Memory B cell (primary cell): Measurements from ENCODE around the gene PEX26.
"Not testable (repeated sequence)": the region's sequence is repeated elsewhere in the genome, so short reads cannot be mapped to it uniquely, and the experiment has no call there.

Experiments used
- ATAC-seq: fragments of 150-1000 bp; cut with Tn5 transposase; 2 replicates; pipeline ENCODE4 v1.10.0; 2021; ENCODE audit warnings: low read depth, mild to moderate bottlenecking, moderate library complexity
- DNase-seq, 2 donors: peaks; one replicate each; pipeline ENCODE4 v3.0.0; 2022; ENCODE audit warnings: low spot score in 2 of 2
- H3K27ac Mint-ChIP-seq: one replicate; pipeline ENCODE4 v1.8.0; 2022; ENCODE audit warnings: mild to moderate bottlenecking, moderate library complexity, mixed read lengths
- H3K27me3 Mint-ChIP-seq: one replicate; pipeline ENCODE4 v1.8.0; 2022; ENCODE audit warnings: mixed read lengths
- H3K36me3 Mint-ChIP-seq: one replicate; pipeline ENCODE4 v1.8.0; 2022; ENCODE audit warnings: mild to moderate bottlenecking, mixed read lengths
- H3K4me1 Mint-ChIP-seq: one replicate; pipeline ENCODE4 v1.8.0; 2022; ENCODE audit warnings: mixed read lengths
- H3K4me3 Mint-ChIP-seq: one replicate; pipeline ENCODE4 v1.8.0; 2022; ENCODE audit warnings: mild to moderate bottlenecking, moderate library complexity, mixed read lengths
- H3K9me3 Mint-ChIP-seq: one replicate; pipeline ENCODE4 v1.8.0; 2022; ENCODE audit warnings: mixed read lengths

The PEX26 gene

DNA sequence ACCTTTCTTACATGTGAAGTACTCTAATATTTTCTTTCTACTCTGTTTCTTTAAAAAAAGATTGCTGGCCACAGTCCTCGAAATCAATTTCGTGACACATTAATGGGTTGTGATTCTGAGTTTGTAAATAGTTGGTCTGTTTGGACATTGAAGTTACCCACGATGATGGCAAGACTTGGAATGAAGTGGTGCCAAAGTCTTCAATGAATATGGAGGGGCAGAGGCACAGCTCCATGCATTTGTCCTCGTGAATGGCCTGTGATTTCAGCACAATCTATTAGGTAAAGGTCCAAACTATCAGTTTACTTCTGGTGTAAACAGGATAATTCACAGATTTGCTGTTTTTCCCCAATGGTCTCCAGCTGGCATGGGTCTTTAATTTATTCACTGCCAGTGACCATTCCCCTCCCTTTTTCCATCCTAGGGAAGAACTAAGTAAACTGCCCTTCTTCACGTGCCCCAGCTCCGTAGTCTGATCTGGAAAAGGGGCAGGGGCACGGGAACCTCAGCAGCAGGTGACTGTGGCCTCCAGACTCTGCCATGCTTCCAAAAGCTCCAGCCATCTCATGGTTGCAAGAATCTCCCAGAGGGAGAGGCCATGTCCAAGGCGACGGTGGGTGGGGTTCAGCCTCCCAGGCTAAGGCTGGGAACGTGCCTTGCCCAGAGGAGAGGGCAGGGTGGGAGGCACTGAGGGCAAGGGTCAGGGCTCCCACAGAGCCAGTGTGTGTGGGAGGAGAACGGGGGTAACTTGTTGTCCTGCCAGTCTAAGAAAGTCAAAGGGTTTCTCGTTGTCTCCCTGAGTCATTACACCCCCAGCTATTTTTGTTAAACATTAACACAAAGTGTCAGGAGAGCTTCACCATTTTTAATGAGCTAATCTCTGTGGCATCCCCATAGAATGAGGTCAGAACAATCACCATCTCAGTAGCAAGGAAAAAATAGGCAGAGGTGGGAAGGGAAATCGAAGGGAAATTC is 16.9 kb upstream of the PEX26 start:
- H3K36me3 Mint-ChIP-seq, result peaks cover 3% of the 10 kb centered on the region
- no peak for DNase-seq
- no peak overlapping the region for H3K4me3 Mint-ChIP-seq
- no peak for ATAC-seq
- no peaks in the 10 kb centered on the region for H3K9me3 Mint-ChIP-seq
- H3K27ac Mint-ChIP-seq, result no peak overlapping the region
- H3K4me1 Mint-ChIP-seq, result peaks cover 44% of the 10 kb centered on the region
- no peaks in the 10 kb centered on the region for H3K27me3 Mint-ChIP-seq

DNA sequence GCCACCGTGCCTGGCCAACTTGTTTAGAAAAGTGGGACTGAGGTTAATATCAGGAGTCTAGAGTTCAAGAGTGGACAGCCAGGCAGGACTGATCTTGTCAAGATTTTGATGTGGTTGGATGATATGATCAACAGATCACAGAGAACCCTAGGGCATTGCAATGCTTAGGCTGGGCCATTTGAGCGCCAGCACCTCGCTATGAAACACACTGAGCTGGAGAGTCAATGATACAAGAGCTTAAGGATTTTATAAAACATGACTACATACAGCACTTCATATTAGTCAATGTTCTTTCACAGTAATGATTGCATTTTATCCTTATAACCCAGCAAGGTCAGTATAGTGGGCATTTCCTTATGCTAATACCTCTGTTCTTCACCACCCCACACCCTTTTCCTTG is 15.4 kb upstream of the PEX26 start:
- Mint-ChIP-seq H3K9me3 (no peaks in the 10 kb centered on the region), H3K27ac (no peak overlapping the region), H3K36me3 (peaks cover 3% of the 10 kb centered on the region), H3K4me1 (peaks cover 47% of the 10 kb centered on the region), H3K27me3 (no peaks in the 10 kb centered on the region), H3K4me3 (no peak overlapping the region)
- ATAC-seq (no peak), DNase-seq (no peak)

DNA sequence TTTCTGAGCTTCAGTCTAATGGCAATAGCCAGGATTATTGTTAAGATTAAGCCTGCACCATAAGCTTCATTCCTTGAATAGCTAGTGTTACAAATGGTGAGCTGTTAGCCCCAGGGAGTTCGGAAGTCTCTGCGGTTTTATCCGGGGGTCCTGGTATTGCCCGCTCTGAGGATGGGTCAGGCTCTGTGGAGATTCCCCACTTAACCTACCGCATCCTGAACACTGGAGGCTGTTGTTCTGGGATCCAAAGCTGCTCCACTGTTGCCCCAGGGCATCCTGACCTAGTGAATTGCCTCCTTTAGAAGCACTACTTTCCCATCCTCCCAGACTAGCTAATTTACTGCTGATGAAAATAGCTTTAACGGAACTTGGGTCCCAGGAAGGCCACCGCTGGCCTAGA is 14.5 kb upstream of the PEX26 start:
- no peaks in the 10 kb centered on the region for H3K9me3 Mint-ChIP-seq
- DNase-seq (no peak), ATAC-seq (no peak)
- peaks cover 45% of the 10 kb centered on the region for H3K4me1 Mint-ChIP-seq
- no peaks in the 10 kb centered on the region for H3K27me3 Mint-ChIP-seq
- peaks cover 3% of the 10 kb centered on the region for H3K36me3 Mint-ChIP-seq
- H3K4me3 Mint-ChIP-seq, result no peak overlapping the region
- no peak overlapping the region for H3K27ac Mint-ChIP-seq

DNA sequence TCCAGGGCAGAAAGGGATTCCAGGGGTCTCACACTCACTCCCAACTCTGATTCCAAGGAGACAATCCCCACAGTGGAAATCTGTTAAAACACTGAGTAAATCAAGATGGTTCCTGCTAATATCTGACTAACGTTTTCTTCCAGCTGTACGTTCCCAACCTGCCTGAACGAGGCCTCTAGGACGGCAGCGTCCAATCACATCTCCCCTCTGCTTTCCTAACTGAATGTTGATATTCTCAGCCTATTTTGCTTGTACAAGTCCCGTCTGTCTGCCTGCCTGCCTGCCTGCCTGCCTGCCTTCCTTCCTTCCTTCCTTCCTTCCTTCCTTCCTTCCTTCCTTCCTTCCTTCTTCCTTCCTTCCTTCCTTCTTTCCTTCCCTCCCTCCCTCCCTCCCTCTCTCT is 14.1 kb upstream of the PEX26 start:
- not testable (repeated sequence) for H3K4me3 Mint-ChIP-seq
- H3K27ac Mint-ChIP-seq, result peak overlapping the region; percentile 54

DNA sequence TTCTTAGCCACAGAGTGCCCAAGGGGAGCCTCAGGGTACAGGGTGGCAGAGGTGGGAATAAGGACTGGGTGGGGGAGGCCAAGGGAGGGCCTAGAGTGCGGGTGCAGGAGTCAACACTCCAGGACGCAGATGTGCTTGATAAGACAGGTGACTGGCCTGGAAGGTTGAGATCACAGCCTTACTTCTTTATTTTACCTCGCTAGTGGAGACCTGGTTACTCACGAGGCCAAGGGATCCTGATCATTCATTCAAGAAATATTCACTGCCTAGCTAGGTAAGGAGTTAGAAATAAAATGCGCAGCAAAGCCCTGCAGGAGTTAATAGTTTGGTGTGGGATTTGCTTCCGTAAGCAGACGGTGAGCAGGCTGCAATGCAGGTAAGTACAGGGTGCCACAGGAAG is 13.2 kb upstream of the PEX26 start:
- H3K27me3 Mint-ChIP-seq, result no peaks in the 10 kb centered on the region
- H3K36me3 Mint-ChIP-seq, result no peaks in the 10 kb centered on the region
- no peak overlapping the region for H3K4me3 Mint-ChIP-seq
- ATAC-seq (no peak), DNase-seq (no peak)
- peaks cover 45% of the 10 kb centered on the region for H3K4me1 Mint-ChIP-seq
- no peaks in the 10 kb centered on the region for H3K9me3 Mint-ChIP-seq
- H3K27ac Mint-ChIP-seq, result no peak overlapping the region

More for the DNA sequence above, 14.1 kb upstream of the PEX26 start:
- not testable (repeated sequence) for H3K9me3 Mint-ChIP-seq, H3K27me3 Mint-ChIP-seq, DNase-seq, ATAC-seq, H3K36me3 Mint-ChIP-seq
- H3K4me1 Mint-ChIP-seq, result peaks cover 47% of the 10 kb centered on the region

DNA sequence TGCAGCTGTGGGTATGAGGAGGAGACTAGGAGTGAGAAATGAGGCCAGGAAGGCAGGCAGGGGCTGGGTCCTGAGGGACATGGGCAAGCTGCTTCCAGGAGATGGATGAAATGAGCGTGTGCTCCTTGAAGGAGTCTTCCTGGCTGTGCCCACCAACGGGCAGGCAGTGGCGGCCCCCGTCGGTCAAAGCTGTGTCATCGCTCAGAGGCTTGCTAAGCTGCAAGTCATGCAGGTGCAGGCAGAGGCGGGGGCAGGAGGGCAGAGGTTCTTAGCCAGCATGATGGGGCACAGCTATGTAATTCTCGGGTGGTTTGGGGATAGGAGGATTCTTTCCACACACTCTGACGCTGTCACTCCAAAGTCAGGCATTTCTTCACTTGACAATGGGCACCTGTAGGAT is 12.5 kb upstream of the PEX26 start:
- H3K36me3 Mint-ChIP-seq, result no peaks in the 10 kb centered on the region
- DNase-seq (no peak), ATAC-seq (no peak)
- H3K27me3 Mint-ChIP-seq, result no peaks in the 10 kb centered on the region
- no peaks in the 10 kb centered on the region for H3K9me3 Mint-ChIP-seq
- no peak overlapping the region for H3K27ac Mint-ChIP-seq
- peak overlapping the region; percentile 81 for H3K4me3 Mint-ChIP-seq
- H3K4me1 Mint-ChIP-seq, result peaks cover 45% of the 10 kb centered on the region

DNA sequence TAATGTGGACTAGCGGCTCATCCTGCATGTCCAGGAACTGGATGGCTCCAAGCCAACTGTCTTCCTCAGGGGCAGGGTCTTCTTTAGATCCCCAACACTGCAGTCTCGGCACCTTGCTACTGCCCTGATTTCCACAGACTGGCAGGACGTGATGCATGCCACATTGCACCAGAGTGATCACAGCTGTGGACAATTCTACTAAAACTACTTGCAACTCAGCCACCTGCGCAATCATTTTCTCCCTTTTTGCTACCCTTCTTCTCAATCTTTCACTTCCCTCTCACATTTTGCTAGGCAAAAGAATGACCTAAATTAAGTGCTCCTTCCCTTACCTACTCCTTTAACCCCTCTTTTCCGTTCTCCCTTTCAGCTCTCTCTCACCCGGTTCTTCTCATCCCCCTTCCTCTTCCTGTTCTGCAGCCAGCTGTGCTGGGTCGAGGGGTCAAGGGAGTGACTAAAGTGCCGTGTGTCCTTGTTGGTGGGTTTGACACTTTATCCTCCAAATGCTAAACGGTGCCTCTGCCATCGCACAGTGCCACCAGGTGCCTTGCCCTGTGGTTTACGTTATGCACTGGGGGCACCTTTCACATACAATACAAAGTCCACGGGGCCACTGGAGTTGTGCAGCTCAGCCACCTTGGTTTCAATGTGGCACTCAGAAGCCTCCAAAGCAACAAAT is 11.5 kb upstream of the PEX26 start:
- Mint-ChIP-seq H3K27me3 (no peaks in the 10 kb centered on the region), H3K36me3 (no peaks in the 10 kb centered on the region), H3K9me3 (no peaks in the 10 kb centered on the region), H3K27ac (peak overlapping the region; percentile 60), H3K4me3 (peak overlapping the region; percentile 81), H3K4me1 (peaks cover 51% of the 10 kb centered on the region)
- peak; percentile 28 to 36 for DNase-seq
- peak; percentile 81 for ATAC-seq

DNA sequence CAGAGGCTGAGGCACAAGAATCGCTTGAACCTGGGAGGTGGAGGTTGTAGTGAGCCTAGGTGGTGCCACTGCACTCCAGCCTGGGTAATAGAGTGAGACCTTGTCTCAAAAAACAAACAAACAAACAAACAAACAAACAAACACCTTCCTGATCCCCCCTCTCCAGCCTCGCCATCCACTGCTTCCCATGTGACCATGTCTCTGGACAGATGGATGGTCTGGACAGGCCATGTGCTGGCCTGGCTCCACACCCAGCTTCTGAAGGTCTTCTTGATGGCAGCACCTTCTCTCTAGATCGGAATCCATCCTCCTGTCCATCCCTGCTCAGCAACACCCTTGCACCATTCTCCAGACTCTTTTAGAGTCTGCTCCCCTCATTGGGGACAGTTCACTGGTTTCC is 10.7 kb upstream of the PEX26 start:
- H3K36me3 Mint-ChIP-seq, result no peaks in the 10 kb centered on the region
- peaks cover 59% of the 10 kb centered on the region for H3K4me1 Mint-ChIP-seq
- ATAC-seq (no peak), DNase-seq (no peak)
- H3K4me3 Mint-ChIP-seq, result no peak overlapping the region
- no peaks in the 10 kb centered on the region for H3K9me3 Mint-ChIP-seq
- peak overlapping the region; percentile 60 for H3K27ac Mint-ChIP-seq
- H3K27me3 Mint-ChIP-seq, result no peaks in the 10 kb centered on the region

DNA sequence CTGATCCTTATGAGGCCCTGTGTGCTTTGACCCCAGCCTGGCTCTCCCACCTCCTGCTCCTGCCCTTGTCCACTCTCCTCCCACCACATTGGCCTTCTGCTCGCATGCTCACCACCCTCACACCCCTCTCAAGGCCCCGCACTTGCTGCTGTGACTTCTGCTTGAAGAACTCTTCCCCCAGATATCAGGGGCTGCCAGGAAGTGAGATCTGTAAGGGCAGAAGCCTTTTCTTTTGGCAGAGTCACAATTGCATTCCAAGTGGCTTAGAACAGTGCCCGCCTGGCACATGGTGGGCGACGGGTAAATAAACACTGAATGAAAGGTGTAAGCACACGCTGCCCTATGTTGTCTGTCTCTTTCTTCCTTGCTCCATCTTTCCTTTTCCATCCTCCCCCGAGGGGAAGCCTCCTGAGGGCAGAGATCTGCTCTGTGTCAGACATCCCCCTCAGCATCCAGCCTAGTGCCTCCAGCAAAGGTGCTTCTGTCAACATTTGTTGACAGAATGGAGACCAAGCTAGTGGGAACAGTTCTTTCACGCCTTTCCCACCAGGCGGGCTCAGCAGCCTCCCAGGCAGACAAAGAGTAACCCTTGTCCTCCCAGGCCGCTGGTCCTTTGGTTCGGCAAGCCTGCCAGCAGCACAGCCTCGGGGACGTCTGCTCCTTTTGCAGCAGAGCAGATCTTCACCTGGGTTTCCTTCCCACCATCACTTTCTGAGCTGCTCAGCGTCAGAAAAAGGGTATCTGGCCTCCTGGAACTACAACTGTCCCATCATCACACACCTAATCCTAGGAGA is 10.0 kb upstream of the PEX26 start:
- Mint-ChIP-seq H3K27me3 (no peaks in the 10 kb centered on the region), H3K4me1 (peaks cover 62% of the 10 kb centered on the region), H3K4me3 (no peak overlapping the region), H3K27ac (peak overlapping the region; percentile 60), H3K9me3 (no peaks in the 10 kb centered on the region), H3K36me3 (no peaks in the 10 kb centered on the region)
- DNase-seq, result no peak
- ATAC-seq, result no peak

DNA sequence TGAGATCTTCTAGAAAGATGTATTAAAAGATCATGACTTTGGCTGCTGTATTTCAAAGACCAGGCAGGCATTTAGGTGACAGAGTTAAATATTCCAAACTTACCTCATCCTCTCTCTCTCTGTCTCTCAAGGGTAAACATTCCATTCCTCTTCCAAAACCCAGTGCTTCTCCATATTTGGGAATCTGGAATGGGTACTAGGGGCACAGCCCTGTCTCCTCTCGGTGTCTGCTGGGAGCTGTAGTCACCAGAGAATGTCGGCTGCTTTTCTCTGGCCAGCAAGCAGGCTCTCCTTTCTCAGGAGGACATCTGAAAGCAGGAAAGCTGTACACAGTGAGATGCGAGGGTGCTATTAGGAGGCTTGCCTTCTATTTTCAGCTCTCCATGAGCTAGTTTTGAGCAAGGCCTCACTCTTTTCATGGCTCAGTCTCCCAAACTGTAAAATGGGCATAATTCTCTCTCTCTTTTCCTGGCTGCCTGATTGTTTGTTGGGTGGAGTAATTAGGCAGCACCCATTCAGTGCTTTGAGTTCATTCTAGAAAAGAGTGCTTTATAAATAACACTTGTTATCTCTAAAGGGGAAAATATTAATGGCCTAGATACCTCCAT is 9.3 kb upstream of the PEX26 start:
- ATAC-seq (no peak), DNase-seq (no peak)
- H3K4me1 Mint-ChIP-seq, result peaks cover 62% of the 10 kb centered on the region
- H3K27me3 Mint-ChIP-seq, result no peaks in the 10 kb centered on the region
- no peak overlapping the region for H3K4me3 Mint-ChIP-seq
- H3K9me3 Mint-ChIP-seq, result no peaks in the 10 kb centered on the region
- peak overlapping the region; percentile 60 for H3K27ac Mint-ChIP-seq
- H3K36me3 Mint-ChIP-seq, result no peaks in the 10 kb centered on the region

DNA sequence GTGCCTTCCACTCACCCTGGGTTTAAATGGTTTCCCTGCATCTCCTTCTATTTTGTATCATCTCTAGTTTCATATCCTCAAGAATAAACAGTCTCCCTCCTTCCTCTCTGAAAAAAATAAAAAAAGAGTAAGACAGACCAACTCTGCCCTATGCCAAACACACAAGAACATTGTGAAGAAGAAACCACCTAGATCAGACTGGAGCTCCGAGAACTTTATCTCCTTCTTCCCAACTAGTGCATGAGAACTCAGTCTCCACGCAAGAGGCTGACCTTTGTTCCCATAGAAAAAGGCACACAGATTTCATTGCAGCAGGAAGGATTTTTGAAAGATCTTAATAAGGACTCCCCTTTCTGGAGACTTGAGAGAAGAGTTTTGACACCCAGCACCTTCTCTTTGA is 8.7 kb upstream of the PEX26 start:
- no peaks in the 10 kb centered on the region for H3K27me3 Mint-ChIP-seq
- peak; percentile 24 for ATAC-seq
- no peaks in the 10 kb centered on the region for H3K36me3 Mint-ChIP-seq
- DNase-seq, result no peak
- H3K9me3 Mint-ChIP-seq, result no peaks in the 10 kb centered on the region
- peak overlapping the region; percentile 60 for H3K27ac Mint-ChIP-seq
- no peak overlapping the region for H3K4me3 Mint-ChIP-seq
- H3K4me1 Mint-ChIP-seq, result peaks cover 58% of the 10 kb centered on the region

DNA sequence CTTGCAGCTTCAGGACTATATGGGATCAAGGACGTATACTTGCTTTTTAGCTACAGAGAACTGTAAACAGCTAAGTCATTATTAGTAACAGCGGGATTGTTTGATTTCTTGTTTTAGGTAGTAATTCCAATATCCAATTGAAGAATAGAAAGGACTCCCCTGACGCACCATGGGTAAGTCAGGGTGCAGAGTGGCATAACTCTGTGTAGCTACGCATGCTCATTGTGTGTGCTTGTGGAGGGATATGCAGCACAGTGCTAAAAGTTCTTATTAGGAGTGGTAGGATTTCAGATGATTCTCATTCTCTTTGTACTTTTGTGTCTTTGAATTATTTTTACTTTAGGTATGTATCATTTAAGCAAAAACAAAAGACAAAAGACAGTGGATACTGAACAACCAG is 7.7 kb upstream of the PEX26 start:
- Mint-ChIP-seq H3K27me3 (no peaks in the 10 kb centered on the region), H3K36me3 (no peaks in the 10 kb centered on the region), H3K27ac (no peak overlapping the region), H3K4me1 (peaks cover 54% of the 10 kb centered on the region), H3K4me3 (no peak overlapping the region), H3K9me3 (no peaks in the 10 kb centered on the region)
- ATAC-seq (no peak), DNase-seq (no peak)

DNA sequence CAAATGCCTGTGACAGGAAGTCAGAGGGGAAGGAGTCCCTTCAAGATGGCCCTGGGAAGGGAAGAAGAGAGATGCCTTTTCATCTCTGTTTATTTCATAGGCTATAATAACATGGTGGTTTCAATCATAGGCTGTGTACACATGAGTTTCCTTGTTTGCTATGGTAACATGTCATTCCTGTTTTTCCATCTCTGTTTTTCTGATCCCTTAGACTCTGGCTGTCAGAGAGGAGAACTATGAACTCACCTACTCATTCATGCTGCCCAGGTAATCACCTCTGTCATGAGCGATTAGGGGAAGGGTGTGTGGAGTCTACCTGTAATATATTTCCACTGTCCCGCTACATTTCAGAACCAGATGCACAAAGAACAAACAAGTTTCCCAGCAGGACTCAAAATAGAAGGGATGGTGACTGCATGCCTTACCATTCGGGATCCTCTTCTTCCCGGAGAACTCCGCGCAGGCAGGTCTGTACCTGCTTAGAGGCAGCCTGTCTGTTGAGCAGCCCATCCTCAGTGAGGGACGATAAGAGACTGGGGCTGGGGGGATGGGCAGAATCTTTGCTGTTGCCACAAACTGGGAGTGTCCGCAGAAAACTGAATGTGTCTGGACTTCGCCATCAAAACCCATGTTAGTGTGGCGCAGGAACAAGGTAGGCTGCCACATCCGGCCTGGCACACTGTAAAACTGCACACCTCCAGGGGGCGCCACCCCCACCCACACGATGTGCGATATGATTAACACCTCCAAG is 7.1 kb upstream of the PEX26 start:
- DNase-seq (no peak), ATAC-seq (no peak)
- no peaks in the 10 kb centered on the region for H3K36me3 Mint-ChIP-seq
- H3K27ac Mint-ChIP-seq, result peak overlapping the region; percentile 42
- no peaks in the 10 kb centered on the region for H3K9me3 Mint-ChIP-seq
- H3K27me3 Mint-ChIP-seq, result no peaks in the 10 kb centered on the region
- no peak overlapping the region for H3K4me3 Mint-ChIP-seq
- peaks cover 47% of the 10 kb centered on the region for H3K4me1 Mint-ChIP-seq
